SU-DHL-6 (cell line): ENCODE measurements around the gene KLHL29.

Source experiments
- CTCF ChIP-seq: fragments of 200-600 bp; sonication (generic); IDR thresholded peaks from one replicate; pipeline ENCODE4 v1.5.1; 2017; ENCODE audit warnings: antibody characterized with exemption, mild to moderate bottlenecking, low read length, moderate library complexity; ENCODE audit not compliant: insufficient read depth, poor library complexity, severe bottlenecking
- EZH2phosphoT487 ChIP-seq: fragments of 200-600 bp; sonication (generic), shearing (Covaris generic); conservative IDR thresholded peaks from 2 replicates; pipeline ENCODE4 v1.6.1; 2018; ENCODE audit warnings: mild to moderate bottlenecking, antibody characterized with exemption, low read length, moderate library complexity, mixed read lengths

- TF ChIP-seq CTCF (no peak), EZH2phosphoT487 (no peak)
Observed at GRCh38 chr2:23464905-23465537, 80.0 kb downstream of the KLHL29 start.
